ENCODE results near the gene MTURN.

The MTURN gene

GRCh38 chr7:30136743-30137485 is 2.1 kb downstream of the MTURN start:
- no peak for DNase-seq

DNA sequence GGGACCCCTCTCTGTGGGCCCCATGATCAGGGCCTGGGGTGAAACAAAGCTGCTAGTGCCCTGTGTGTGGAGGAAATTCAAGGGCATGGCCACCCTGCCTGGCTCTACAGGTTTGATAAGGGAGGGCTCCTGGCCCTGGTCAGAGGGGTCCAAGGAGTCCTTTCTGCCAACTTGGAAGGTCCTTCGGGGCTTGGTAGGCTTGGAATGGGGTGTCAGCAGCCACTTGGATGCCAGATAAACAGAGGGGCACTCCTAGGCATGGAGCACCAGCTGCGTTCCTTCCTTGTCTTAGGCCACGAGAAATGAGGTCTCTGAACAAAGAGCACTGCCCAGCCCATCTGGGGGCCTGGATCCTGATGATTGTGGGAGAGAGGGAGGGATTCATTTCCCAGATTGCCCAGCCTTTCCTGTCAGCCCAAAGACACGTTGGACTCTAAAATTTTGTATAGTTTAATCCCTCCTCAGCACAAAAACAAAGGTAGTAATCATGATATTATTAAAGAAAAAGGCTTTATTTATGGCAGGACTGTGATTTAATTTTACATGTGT is 5.1 kb downstream of the MTURN start:
- DNase-seq: no peak

GRCh38 chr7:30140456-30140855 is 5.7 kb downstream of the MTURN start:
- no peak for DNase-seq

DNA sequence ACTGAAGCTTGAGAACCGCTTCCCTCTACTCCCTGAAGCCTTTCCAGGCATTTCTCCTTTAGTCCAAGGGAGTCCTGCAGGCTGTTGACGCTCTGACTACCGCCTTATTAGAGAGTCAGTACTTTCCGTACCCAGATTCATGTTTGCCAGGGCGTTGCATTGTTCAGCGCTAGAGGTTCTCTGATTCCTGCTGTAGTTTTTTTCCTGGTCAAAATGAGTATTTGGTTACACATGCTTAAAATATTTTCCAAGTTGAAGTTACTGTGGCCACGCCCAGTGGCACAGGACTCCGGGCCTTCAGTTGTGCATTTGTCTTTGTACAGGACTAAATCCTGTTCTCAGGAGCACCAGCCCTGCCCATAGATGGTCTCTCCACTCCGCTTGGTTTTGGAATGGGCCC is 7.9 kb downstream of the MTURN start:
- no peak for DNase-seq

DNA sequence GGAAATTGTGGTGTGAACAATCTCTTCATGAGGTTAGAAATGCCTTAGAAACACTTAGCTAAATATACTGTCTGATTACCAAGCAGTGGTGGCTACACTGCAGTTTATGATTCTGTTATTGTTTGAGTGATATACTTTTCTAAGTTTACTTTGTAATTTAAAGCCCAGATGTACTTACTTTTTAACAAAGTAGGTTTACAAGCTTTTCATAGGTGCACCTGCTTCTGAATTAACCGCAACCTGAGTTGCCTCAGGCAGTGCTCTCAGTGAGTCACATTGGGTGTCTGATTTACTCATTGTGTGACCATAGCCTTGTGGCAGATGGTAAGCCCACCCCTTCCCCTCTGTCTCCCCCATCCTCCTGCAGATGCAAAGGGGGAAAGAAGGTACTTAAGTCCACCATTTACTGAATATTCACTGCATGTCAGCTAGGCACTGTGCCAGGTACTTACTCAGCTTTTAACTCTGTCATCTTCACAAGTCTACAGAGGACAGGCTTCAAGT is 9.0 kb downstream of the MTURN start:
- peak; percentile 56 for DNase-seq

DNA sequence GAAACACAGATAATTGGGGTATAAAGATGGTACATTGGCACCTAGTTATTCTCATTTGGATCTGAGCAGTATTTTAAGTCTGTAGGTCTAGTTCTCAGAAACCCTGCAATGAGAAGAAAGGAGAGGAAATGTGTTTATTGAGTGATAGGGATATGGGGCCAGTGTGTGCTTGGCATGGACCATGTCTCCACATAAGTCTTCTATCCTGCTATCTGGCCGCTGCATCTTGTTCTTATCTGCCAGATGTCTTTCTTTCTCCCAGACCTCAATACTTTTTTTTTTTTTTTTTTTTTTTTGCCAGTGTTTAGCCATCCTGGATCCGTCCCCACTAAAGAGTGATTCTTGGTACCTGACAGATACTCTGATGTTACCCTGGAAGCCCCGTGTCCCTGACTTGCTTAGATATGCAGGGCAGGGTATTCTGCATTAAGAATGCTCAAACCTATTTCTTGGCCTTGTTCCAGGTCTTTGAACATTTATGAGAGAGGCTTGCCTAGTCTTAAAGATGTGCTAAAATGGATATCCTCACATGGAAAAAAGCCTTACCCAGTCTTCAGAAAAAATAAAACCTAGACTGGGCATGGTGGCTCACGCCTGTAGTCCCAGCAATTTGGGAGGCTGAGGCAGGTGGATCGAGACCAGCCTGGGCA is 10.0 kb downstream of the MTURN start:
- DNase-seq: no peak

GRCh38 chr7:30145426-30145970 is 10.7 kb downstream of the MTURN start:
- DNase-seq: no peak

- no peak for DNase-seq
These were observed 11.4 kb downstream of the MTURN start for GRCh38 chr7:30146127-30146612.

GRCh38 chr7:30147223-30147622 is 12.4 kb downstream of the MTURN start:
- no peak for DNase-seq

DNA sequence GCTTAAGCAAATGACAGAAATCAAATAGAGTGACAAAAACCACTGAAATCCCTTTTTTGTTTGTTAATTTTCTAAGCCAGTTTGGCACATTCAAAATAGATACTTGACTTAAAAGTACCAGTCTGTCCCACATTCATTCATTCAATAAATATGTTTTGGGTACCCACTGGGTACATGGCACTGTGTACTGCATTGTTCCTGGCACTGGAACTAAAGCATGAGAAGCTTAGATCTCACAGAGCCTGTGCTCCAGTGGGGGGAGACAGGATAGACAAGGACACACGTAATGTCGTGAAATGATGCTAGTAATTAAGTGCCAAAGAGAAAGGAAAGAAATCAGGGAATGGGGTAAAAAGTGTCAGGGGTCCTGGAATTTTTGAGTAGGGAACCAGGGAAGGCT is 13.0 kb downstream of the MTURN start:
- DNase-seq: no peak

DNA sequence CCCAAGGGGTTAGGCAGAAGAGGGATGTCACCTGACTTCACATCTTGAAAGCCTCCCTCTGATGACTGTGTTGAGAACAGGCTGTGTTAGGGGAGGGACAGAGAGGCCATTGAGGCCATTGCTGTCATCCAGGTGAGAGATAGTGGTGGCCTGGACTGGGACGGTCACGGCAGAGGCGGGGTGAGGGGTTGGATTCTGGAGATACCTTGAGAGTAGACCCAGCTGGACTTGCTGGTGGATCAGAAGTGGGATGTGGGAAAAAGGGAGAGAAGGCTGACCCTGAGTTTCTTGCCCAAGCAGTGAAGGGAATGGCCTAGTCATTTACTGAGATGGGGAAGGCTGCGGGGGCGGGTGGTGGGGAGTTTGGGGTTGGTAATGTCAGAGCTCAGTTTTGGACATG is 13.6 kb downstream of the MTURN start:
- no peak for DNase-seq

DNA sequence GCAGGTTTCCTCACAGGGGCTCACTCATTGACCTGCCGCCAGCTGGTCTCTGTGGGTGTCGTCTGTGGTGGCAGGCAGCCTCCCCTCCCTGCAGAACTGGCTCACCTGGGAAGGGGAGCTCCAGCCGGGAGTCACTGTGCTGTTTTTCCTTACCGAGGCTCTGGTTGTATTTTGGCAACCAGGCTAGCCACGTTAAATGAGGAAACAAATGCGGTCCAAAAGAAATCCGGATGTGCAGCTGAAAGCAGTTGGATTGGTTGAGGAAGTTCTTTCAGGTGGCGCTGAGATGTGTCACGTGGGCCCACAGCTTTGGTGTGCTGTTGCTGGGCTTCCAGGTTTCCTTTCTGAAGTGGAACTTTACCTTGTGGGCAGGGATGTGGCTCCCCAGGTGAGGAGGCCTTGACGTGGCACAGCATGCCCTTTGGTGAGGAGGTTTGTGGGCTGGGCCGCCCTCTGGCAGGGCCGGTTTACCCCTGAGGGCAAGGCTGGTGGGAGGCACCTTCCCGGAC is 14.2 kb downstream of the MTURN start:
- no peak for DNase-seq

DNA sequence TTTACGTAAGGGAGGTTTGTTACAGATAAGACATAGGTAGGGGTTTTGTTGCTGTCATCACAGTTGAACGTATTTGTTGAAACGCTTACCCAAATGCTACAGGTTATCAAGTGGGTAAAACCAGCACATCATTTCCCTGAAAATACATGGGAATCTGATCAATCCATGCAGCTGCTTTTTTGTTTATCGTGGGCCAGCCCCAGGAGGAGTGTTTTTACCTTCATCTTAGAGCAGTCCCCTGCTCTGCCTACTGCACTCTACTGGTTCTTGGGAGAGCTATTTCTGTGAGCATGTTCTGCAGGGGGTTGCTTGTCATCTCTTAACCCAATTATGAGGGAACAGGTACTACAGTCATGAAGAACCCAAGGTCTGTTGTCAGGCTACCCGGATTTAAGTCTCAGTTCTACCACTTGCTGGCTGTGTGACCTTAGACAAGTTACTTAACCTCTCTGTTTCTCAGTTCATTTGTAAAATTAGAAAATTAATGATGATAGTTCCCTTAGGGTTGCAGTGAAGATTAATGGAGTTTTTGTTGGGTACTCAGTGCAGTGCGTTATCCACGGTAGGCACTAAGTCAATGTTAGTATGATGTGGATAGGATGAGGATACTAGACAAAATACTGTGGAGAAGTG is 15.0 kb downstream of the MTURN start:
- no peak for DNase-seq

- no peak for DNase-seq
These were observed 15.9 kb downstream of the MTURN start for GRCh38 chr7:30150711-30151110.

DNA sequence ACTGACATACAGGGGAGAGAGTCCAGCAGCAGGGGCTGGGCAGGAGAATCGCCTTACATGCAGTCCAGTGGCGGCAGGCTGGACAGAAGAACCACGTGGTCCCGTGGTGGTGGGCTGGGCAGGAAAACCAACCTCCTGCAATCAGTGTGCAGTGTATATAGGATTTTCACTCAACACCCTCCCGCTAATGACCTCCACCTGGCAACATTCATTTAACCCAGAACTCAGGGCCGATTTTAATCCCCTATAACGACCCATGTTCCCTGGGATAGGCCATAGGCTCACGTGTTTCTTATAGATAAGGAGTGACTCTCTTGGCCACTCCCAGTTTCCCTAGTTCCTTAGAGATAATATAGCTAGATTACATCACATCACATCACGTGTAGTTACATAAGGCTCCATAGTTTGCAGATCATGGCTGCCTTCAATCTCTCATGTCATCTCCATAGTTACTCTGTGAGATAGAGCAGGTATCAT is 19.4 kb downstream of the MTURN start:
- DNase-seq: no peak

DNA sequence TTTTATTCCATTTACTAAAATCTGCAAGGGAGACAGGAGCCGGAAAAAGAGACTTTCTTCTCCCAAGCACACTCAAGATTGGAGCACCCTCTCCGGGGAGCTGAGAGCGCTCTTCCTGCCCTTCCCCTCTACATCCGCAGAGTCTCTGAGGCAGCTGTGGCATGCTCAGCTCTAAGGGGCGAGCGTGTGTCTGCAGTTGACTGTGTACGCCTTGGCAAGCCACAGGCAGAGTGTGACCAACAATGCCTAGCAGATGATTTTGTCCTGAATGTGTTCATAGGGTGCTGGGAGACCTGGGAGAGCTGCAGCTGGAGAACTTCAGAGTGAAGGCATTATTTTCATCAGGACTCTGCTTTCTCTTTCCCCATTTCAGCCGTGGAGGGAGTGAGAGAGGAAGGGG is 20.7 kb downstream of the MTURN start:
- DNase-seq: no peak

- DNase-seq: no peak
These were observed 22.4 kb downstream of the MTURN start for GRCh38 chr7:30157204-30157603.

- no peak for DNase-seq
These were observed 24.4 kb downstream of the MTURN start for GRCh38 chr7:30159163-30159562.

DNA sequence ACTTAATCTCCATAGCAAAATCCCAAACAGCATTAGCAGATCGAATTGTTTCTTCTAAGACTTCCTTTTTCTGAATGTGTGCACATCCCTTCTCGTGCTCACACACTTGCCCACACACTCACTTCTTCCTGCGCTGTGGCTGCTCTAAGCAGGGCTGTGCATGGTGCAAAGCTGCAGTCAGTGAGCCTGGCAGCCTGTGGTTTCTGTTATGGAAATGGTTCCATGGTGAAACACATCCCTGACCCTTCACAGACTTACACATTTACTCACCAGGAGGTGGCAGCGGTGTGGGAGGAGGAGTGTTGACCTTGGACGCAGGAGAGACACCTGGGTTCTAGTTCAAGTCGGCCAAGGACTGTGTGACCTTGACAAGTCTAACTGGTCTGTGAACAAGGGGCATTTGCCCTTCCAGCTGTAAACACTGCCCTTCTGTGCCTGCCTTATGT is 24.9 kb downstream of the MTURN start:
- DNase-seq: no peak

DNA sequence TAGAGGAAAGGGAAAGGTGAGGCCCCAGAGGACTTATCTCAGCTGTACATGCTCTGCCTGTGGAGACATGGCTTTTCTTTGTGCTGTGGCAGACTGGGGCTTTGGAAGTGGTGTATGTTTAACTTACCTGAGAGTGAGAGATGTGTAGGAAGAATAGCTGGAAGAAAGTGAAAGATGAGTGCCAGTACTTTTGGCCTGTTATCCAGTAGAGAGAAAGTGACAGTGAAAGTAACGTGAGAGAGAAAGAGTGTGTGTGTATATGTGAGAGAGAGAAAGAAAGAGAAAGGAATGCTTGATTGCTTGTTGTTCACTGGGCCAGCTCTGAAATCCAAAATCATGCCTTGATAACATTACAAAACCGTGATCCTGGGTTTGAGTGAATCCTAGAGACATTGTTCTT is 25.5 kb downstream of the MTURN start:
- DNase-seq: no peak

DNA sequence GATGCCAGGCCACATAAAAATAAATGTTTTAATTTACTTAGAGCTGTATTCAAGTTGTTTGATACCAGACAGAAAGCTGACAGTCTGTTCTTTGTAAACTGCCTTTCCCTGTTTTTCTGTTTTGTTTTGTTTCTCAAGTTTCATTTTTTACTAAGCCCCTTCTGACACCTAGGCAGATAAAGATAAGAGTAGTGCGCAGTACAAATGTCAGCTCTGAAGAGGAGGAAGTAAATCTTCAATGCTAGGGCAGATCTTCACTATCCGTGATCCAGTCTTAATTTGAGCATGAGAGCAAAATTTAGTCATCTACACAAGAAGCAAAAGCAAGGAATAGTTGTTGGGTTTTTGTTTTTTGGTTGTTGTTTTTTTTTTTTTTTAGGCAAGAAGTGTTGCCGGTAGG is 27.3 kb downstream of the MTURN start:
- DNase-seq: no peak

- DNase-seq: peak; percentile 43
These were observed 27.9 kb downstream of the MTURN start for GRCh38 chr7:30162622-30163124.

Data from NCI-H2171 (cell line).